Stimulated activated CD4-positive, alpha-beta T cell treated with anti-CD3 and anti-CD28 coated beads, Interleukin-15, amount 100 ng/mL, for 24 hours (primary cell): Measurements from ENCODE around the gene PCNX4.
A peak's percentile ranks its signal among the peaks of the same experiment; 100 is the strongest.
"Not testable (repeated sequence)": the region's sequence is repeated elsewhere in the genome, so short reads cannot be mapped to it uniquely, and the experiment has no call there.

ENCODE experiments used
- DNase-seq: peaks from one replicate; pipeline ENCODE4 v3.0.0-alpha.2; 2020

Gene PCNX4

DNA sequence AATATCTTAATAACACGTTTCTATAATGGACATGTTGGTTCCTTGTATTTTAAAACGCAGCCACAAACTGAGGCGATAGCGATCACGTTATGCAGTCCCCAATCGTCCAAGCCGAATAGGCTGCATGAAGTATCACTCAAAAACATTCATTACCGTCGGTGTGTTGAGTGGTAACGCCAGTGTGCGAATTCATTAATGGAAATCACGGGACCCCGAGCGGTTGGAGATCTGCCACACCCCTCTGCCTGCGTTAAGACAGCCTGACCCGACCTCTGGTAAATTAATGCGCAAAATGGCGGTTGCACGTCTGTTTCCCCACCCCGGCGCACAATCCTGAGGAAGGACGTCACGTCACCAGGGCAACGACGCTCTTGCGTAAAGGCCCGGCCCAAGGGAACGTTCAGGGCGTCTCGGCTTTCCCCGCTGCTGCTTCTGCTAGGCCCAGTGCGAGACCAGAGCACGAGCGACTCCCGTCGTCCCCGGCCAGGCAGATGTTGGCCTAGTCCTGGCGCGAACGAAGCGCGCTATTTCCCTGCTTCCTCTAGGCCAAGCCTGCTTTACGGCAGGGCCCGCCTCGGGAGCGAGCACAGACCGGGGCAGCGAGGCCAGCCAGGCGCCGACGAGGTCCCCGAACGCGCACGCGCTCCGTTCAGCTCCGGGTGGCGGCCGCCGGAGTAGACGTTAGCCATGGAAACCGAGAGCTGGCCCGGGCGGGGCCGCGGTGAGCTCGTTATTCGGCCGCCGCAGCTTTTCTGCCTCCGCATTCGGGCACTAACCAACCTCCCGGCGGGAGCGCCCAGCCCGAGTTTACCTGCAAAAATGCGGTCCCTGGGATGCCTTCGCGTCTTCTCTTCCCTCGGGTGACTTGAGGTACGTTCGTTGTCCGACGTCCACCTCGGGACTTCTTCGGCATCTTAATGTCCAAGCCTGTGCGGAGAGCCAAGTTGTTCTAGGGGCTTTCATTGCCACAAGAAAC, at the start of gene PCNX4:
TSS of gene PCNX4 (plus strand) at position 374 of the 976 bp plus-strand sequence. CDS start 15,716 bp downstream, outside the sequence.
- peak; percentile 95 for DNase-seq

DNA sequence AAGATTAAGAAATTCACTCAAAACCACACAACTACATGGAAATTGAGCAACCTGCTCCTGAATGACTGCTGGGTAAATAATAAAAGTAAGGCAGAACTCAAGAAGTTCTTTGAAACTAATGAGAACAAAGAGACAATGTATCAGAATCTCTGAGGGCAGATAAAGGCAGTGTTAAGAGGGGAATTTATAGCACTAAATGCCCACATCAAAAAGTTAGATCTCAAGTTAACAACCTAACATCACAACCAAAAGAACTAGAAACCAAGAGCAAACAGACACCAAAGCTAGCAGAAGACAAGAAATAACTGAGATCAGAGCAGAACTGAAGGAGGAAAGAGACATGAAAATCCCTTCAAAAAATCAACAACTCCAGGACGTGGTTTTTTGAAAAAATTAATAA, 43.7 kb upstream of the PCNX4 start:
- DNase-seq, result not testable (repeated sequence)

DNA sequence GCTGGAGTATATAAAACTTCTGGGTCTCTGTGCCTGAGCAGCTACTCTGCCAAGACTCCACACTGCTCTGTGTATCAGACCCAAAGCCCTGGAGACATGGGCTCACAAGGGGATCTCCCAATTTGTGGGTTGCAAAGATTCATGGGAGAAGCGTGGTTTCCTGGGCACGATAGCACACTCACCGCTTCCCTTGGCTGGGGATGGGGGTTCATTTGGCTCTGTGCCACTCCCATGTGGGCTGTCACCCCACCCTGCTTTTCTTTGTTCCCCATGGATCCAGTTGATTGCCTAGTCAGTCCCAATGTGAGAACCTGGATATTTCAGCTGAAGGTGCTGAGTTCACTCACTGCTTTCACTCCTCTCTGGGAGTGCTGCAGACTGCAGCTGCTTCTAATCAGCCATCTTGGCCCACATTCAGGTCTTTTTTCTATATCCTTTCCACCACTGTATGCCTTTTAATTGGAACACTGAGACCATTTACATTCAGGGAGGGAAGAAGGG, 40.0 kb upstream of the PCNX4 start:
- peak; percentile 4 for DNase-seq

DNA sequence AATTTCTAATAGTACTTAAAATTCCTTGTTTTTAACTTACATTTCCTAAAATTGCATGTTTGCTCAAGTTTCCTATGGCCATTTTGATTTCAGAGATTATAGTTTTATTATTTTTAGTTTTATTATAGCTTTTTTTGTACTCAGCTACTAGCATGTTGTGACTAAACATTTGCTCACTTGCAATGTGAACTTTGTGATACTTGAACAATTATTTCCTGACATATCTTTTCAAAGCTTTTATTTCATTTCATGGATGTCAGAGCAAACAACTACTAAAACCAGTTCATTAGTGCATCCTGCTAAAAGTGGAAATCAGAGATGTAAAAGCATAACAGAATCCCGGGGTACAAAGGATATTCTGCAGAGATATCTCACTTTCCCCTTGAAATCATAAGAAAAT, 33.6 kb upstream of the PCNX4 start:
- DNase-seq, result no peak

DNA sequence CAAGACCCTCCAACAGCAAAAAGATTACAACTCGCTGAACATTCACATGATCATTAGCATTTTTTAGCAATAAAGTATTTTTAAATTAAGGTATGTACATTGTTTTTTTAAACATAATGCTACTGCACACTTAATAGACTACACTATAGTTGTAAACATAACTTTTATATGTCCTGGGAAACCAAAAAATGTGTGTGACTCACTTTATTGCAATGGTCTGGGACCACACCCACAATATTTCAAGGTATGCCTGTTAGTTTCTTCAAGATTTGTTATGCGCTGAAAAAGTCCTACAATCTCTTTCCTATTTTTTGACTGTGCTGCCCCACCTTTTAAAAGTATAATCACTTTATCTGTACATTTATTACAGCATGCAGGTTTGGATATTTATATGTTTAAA, 30.4 kb upstream of the PCNX4 start:
- DNase-seq, result no peak

DNA sequence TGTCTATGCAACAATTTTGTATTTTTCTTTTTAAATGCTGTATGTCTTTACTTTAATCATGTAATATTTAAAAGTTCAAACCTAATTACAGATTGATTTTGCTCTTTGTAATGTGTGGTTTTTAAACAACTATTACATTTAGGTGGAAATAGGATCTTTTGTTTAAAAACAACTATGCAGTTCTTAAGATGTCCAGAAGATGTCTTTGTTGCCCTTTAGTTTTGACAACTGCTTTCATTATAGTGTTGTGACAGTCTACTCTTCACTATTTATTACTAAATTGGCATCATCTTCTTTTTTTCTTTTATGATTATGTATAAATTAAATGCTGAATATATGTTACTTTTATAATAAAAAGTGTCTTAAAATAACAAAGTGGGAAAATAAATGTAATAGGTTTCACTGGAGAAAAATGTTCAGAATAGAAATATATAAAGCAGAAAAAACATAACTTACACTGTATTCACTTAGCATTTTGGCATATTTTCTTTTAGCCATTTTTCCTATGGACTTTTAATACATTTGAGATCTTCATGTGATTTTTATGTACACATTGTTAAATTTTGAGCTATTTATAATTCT, 27.1 kb upstream of the PCNX4 start:
- DNase-seq, result no peak

DNA sequence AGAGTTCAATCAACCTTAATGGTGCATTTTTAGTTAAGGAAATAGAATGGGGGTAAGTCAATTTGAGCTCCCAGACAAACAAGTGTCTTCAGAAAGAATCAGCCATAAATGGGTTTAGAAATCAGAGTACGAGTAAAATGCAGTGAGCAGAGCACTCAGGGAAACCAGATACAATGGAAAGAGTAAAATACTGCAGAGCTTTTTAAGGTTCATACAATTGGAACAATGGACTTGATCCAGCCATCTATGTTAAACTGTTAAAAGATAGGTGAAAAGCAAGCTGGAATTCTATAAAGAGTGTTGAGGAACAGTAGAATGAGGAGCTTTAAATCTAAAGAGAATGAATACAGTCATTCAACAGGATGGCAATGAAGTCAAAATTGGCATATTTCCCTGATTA, 23.8 kb upstream of the PCNX4 start:
- no peak for DNase-seq

DNA sequence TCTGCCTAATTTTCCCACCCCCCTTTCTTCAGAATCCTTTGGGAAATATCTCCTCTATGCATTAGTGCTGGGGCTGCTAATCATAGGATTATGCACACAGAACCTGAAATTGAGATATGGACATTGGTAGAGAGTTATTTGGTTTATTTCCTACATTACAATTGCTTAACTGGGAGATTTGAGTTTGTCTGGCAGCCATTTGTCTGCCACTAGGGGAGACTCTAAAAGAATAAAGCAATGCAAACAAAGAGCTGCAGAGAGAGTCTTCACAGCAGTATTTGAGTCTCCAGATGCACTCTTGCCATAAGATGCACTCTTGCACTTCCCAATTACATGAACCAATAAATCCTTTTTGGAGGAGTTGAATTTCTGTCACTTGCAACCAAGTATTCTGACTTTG, 12.0 kb upstream of the PCNX4 start:
- no peak for DNase-seq

DNA sequence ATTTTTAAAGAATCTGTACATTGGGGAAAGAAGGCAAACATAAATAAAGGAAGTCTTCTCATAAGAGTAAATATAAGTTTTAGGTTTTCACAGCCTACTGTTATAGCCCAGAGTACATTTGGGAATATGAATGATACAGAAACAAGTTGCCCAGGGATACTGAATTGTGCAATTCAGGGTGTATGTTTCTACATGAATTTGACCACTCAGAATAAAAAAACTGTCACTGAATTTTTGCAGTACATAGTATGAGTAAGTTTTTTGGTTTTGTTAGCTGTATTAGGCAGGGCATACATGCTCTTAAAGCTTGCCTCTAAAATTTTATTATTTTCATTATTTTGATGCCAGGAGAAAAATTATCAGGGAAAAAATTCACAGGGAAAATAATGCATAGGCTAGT, 6.6 kb upstream of the PCNX4 start:
- no peak for DNase-seq

DNA sequence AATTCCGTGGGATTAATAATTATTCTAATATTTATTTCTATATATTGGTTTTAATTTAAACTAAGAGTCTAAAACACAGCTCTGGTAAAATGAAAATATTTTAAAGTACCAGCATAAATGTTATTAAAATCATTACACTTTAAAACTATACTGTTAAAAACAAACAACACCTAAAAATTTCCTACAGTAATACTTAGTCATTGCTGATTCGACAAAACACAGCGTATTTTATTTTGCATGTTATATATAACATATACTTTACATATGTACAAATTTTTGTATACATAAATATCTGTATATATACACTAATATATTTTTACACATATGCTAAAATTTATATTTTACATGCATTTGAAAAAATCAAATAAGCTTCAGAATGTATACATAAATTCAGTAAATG, 6.0 kb upstream of the PCNX4 start:
- no peak for DNase-seq

DNA sequence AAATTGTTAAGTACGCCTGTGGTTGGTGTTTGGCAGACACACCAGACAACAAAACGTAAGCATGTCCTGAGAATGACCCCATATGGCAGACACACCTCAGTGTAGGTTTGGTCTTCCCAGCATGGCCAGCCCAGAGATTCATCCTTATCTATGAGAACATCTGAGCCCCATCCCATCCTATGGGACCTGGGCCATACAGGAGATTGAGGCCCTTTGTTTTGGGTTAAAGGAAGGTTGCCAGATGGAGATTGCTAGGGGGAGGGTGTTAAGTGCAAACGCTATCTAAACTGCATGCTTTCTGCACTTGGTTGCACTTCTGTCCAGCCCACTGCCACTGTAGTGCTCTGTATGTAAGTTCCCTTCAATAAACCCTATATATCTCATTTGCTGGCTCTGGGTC, 4.1 kb upstream of the PCNX4 start:
- DNase-seq, result no peak

DNA sequence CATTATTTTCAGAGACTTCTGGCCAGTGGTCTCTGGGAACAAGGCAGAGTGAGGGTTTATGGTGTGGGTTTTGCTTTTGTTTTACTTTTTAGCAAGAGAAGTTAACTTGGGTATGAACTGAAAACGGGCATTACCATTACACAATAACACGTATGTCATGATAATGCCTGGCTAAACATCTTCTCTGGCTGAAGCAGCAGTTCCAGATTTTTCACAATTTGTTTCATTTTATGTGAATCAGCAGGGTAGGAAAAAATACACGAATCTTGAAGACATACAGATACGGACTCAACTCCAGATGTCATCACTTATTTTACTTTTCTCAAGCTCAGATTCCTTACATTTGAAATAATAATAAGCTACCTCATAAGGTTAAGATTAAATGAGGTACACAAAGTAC, 2.5 kb upstream of the PCNX4 start:
- no peak for DNase-seq

DNA sequence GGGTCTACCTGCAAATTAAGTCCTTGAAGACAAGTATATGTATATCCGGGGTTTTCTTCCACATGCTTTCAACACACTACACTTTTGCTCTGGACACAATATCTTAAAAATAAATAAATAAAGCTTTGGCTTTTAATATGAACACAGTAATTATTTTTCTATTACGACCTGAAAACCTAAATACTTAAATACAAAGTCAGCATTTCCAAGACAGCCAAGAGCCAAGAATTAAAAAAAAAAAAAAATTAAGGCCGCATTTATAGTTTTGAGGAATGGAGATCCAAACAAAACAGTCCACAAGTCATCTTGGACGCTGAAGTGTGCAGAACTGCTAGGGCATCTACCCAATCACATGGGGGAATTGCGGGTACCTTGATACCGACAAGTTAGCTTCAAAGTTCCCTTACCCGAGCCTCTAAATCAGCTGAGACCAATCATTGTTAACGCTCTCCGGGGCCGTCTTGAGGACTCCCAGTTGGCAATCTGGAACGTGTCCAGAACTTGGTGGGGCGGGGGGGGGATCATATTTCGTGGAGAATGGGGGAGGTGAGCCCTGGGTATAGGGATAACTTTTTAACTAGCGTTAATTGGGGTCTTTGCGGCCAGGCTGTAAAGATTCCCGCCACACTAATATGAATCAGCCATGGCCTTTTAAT, 731 bp upstream of the PCNX4 start:
- DNase-seq, result peak; percentile 17

DNA sequence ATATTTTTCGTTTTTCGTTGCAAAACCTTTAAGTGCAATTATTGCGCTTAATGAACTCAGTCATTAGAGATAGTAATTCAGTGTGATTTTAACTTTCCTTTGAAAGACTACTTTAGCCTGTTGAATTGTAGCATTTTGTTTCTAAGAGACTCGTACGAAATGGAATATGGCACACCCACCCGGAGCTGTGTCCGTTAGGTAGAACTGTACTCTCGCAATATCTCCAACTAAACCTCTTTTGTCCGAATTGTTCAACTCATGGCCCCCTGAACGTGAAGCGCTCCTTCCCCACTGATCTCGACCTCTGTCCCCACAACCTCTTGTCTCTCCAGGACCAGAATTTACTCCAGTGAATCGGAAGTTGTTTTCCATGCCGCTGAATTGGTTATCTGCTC, 800 bp downstream of the PCNX4 start:
- peak; percentile 15 for DNase-seq

DNA sequence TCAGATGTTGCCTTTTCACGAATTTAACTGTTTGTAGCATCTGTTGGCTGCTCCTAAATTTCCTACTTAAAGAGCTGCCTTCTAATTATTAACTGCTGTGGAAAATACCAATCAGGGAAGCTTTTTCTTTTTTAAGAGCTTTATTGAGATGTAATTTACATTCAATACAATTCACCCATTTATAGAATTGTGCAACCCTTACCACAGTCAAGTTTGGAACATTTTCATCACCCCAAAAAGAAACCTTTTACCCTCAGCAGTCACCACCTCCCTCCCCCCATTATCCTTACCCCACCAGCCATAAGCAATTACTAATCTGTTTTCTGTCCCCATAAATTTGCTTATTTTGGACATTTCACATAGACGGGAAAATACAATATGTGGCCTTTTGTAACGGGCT, 1.4 kb downstream of the PCNX4 start:
- no peak for DNase-seq

DNA sequence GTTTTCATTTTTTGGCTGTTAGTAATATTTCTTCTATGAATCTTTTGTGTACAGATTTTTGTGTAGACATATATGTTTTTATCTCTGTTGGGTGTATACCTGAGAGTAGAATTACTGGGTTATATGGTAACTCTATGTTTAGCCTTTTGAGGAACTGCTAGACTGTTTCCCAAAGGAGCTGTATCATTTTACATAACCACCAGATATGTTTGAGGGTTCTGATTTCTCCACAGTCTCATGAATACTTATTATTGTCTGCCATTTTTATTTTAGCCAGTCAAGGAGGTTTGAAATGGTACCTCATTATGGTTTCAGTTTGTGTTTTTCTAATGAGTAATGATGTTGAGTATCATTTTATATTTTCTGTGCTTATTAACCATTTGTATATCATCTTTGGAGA, 1.9 kb downstream of the PCNX4 start:
- DNase-seq, result no peak

DNA sequence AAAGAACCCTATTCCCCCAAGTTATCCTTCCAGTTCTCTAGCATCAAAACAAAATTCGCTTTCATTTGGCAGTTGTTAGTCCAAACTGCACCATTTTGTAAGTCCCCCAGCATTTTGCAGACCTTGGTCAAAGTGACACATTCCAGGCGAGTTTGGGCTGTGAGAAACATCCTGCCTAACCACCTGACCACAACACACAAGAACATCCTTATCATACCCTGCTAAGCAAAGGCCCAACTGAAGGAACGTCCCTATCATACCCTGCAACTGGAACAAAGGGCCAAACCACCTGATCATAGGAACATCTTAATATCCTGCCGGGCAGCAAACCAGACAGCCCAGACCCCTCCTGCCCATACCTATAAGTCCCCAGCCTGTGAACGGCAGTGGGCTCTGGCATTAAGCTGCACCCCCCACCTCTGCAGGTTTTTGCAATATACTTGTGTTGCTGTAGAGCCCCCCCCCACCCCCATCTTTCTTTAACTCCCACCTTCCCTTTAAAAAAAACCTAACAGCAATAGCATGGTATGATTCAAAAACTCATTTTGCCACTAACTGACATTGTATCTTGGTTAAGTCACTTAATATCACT, 2.7 kb downstream of the PCNX4 start:
- peak; percentile 23 for DNase-seq

DNA sequence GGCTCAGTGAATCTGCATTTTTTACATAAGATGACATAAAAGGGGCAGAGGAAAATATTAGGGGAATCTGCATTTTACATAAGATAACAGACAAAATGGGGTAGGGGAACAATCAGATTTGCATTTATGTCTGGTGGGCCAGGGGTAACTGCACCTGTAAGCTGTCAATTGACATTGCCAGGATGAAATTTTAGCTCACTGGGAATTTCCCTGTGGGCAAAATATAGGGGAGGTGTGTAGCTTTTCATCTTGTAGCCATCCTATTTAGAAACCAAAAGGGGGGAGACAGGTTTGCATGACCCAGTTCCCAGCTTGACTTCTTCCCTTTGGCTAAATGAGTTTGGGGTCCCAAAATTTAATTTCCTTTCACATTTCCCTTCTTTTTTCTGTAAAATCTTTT, 3.5 kb downstream of the PCNX4 start:
- DNase-seq, result no peak

DNA sequence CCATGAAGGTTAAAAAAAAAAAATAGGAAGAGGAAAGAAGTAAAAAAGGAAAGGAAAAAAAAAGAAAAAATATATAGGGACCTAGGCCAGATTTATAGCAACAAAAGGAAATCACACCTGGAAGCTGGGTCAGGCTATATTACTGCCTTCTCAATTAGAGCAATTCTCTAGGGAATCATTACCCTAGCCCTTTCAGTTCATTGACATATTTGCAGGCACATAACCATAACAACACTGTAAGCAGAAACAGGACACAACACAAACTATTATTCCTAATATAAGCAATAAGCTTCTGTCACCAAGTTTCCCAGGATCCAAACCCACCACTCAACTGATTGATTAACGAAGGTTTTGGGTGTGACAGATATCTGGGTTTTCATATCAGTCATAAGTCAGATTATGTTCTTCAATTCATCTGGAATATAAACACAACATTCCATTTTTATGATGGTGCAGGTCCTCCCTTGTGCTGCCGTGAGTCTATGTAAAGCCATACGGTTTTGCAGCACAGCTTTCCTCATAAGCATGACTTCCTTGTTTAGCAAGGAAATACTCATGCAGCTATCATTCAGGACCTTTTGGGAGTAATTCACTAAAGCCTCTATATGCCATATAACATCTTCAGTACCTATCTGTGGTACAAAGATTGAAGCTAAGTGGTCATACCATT, 4.2 kb downstream of the PCNX4 start:
- DNase-seq, result no peak

DNA sequence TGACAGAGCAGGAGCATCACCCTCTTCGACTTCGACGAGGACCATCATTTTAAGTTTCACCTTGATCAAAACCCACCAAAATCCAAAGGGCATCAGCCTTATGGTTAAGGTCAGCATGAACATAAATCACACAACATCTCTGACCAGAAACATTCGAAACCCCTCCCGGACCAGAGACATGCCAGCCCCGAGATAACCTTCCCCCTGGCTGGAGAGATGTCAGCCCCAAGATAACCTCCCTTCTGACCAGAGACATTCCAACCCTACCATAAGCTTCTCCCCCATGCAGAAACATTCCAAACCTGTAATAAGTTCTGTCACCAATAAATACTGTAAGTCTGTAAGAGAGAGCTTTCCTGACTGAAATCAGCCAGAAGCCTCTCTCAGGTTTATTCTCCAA, 6.3 kb downstream of the PCNX4 start:
- no peak for DNase-seq

DNA sequence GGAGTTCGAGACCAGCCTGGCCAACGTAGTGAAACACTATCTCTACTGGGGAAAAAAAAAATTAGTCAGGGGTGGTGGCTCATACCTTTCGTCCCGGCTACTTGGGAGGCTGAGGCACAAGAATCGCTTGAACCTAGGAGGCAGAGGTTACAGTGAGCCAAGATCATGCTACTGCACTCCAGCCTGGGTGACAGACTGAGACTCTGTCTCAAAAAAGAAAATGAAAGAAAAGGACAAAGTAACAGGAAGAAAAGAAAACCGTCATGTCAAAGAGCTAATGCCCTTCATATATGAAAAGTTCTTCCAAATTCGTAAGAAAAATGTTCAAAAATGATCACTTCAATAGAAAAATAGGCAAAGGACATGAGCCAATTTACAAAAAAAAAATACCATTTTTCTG, 8.1 kb downstream of the PCNX4 start:
- not testable (repeated sequence) for DNase-seq

DNA sequence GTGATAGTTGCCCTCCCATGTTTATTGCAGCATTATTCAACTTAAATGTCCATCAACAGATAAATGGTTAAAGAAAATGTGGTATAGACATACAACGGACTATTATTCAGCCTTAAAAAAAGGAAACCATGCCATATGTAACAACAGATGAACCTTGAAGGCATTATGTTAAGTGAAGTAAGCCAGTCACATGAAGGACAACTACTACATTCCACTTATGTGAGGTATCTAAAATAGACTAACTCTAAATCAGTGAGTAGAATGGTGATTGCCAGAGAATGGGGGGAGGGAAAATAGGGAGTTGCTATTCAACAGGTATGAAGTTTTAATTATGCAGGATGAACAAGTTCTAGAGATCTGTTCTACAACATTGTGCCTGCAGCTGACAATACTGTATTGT, 10.1 kb downstream of the PCNX4 start:
- DNase-seq, result no peak

DNA sequence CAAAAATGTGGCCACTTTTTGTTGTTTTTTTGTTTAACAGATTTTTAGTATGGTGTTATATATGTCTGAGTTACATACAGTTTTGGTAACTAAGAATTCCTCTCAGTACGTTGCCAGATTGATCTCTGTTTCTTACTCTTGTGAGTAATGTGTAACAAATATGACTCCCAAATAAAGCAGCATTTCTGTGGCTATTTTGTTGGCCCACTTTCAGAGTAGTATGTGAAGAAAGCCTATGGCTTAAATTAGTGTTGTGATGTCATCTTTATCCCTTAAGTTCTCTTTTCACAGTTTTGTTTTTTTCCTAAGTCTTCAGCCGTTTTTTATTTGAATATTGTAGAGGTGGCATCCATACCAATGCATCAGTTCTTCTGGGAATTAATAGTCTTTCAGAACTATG, 10.7 kb downstream of the PCNX4 start:
- no peak for DNase-seq
